ENCODE data around the gene CNPPD1. TPM values are rescaled to one million over a fixed set of nuclear protein-coding genes. Genes with fewer than 3 reads are reported as not detected.

Gene CNPPD1
- polyA plus RNA-seq, 1 experiment = 66.9 TPM

- Histone ChIP-seq H3K27me3 (ENCODE audit: control insufficient read depth, insufficient read depth, low read length) (no peaks in the 10 kb centered on the region), H3K36me3 (ENCODE audit: control insufficient read depth, insufficient read depth, low read length) (peaks cover 14% of the 10 kb centered on the region), H3K4me3 (ENCODE audit: low read depth, low read length) (peak overlapping the region; percentile 63; the same call in 1 of the 2 replicates)
- CTCF ChIA-PET = interaction anchor here (0.6 to 3.6 kb wide), 9 partner anchors 10 to 440 kb away, joined by 3 to 15 read pairs (median 4); partner anchors contain the start of gene ABCB6
- POLR2A ChIA-PET = interaction anchor here (0.7 kb wide), 1 partner anchor 10 kb away, joined by 3 read pairs; no protein-coding TSS in a partner anchor
- TF ChIP-seq CTCF (IDR thresholded peaks at IDR 0.05; ENCODE audit: insufficient read depth, low read depth, low read length) = no peak
- no peak for DNase-seq (ENCODE audit: low read depth)
These were observed 31.4 kb upstream of the CNPPD1 start for GRCh38 chr2:219207884-219208740.

DNA sequence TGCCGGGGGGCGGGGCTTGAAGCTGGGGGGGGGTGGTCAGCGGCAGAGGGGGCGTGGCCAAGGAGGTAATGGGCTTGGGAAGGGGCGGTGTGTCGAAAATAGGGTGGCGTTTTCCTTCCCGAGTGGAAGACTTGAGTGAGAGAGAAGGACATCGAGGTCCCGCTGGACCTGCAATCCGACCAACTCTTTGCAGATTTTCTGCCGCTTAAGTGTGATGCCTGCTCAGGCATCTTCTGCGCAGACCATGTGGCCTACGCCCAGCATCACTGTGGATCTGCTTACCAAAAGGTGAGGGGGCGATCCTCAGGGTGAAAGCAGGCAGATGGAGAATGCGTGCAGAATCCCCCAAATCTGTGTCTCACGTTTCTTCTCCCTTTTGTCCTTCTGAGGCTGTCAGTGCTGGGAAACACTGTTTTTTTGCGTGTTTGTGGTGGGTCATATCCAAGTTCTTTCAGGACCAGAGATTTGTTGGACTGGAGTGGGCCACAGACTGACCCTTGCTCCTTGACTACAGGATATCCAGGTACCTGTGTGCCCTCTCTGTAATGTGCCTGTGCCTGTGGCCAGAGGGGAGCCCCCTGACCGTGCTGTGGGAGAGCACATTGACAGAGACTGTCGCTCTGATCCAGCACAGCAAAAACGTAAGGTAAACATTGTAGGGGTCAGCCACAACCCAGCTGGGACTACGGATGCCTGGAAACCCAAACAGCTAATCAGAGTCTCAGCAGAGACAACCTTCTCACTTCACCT, 30.6 kb upstream of the CNPPD1 start:
- Histone ChIP-seq H3K36me3 (ENCODE audit: control insufficient read depth, insufficient read depth, low read length) (peaks cover 10% of the 10 kb centered on the region), H3K4me3 (ENCODE audit: low read depth, low read length) (peak overlapping the region; percentile 63), H3K27me3 (ENCODE audit: control insufficient read depth, insufficient read depth, low read length) (no peaks in the 10 kb centered on the region)
- no peak for DNase-seq (ENCODE audit: low read depth)
- CTCF ChIA-PET = interaction anchor here (1.0 to 3.6 kb wide), 12 partner anchors 11 to 178 kb away, joined by 3 to 15 read pairs (median 4); partner anchors contain the start of gene CNPPD1
- POLR2A ChIA-PET = interaction anchor here (0.6 to 1.4 kb wide), 4 partner anchors 11 to 180 kb away, joined by 3 to 4 read pairs (median 4); partner anchors contain the start of genes ABCB6, CNPPD1 and DNPEP
- TF ChIP-seq CTCF (IDR thresholded peaks at IDR 0.05; ENCODE audit: insufficient read depth, low read depth, low read length) = no peak

- TF ChIP-seq CTCF (IDR thresholded peaks at IDR 0.05; ENCODE audit: insufficient read depth, low read depth, low read length) = 0 out of 2 replicates have a peak, but pooled peaks have one; percentile 11
- no peaks in the 10 kb centered on the region for H3K27me3 ChIP-seq (ENCODE audit: control insufficient read depth, insufficient read depth, low read length)
- POLR2A ChIA-PET = interaction anchor here (0.6 to 1.4 kb wide), 4 partner anchors 13 to 181 kb away, joined by 3 to 4 read pairs (median 4); partner anchors contain the start of genes ABCB6, CNPPD1, DNPEP and NHEJ1
- CTCF ChIA-PET = interaction anchor here (0.6 to 3.6 kb wide), 13 partner anchors 10 to 212 kb away, joined by 3 to 15 read pairs (median 4); partner anchors contain the start of genes CNPPD1, GLB1L and STK16
- DNase-seq (ENCODE audit: low read depth) = peak; percentile 55
- H3K36me3 ChIP-seq (ENCODE audit: control insufficient read depth, insufficient read depth, low read length) = peaks cover 10% of the 10 kb centered on the region
- H3K4me3 ChIP-seq (ENCODE audit: low read depth, low read length) = peak within 1 kb of the TSS; percentile 63
These were observed 29.8 kb upstream of the CNPPD1 start, which contains the start of gene ZFAND2B for GRCh38 chr2:219206328-219207133. ZFAND2B (plus strand) TSS chr2:219206782; CDS start chr2:219206988, 206 bp downstream.

- DNase-seq (ENCODE audit: low read depth) = no peak
- Histone ChIP-seq H3K27me3 (ENCODE audit: control insufficient read depth, insufficient read depth, low read length) (no peaks in the 10 kb centered on the region), H3K36me3 (ENCODE audit: control insufficient read depth, insufficient read depth, low read length) (peaks cover 9% of the 10 kb centered on the region), H3K4me3 (ENCODE audit: low read depth, low read length) (peak overlapping the region; percentile 47)
- ChIA-PET CTCF (interaction anchor here (0.9 to 2.0 kb wide), 10 partner anchors 10 to 211 kb away, joined by 3 to 7 read pairs (median 4); partner anchors contain the start of genes CNPPD1, GLB1L and STK16), POLR2A (interaction anchor here (0.6 to 1.4 kb wide), 2 partner anchors 29 to 46 kb away, joined by 4 read pairs; partner anchors contain the start of genes CNPPD1 and NHEJ1)
- no peak for TF ChIP-seq CTCF (IDR thresholded peaks at IDR 0.05; ENCODE audit: insufficient read depth, low read depth, low read length)
These were observed 29.2 kb upstream of the CNPPD1 start for GRCh38 chr2:219205981-219206327.

Measured in BJ (cell line).